Measurements from ENCODE around the gene RGS19.
A peak's percentile ranks its signal among the peaks of the same experiment; 100 is the strongest.

The RGS19 gene

GRCh38 chr20:64035933-64036345, 43.4 kb downstream of the RGS19 start, which contains the start of gene C20orf204:
TSS of gene C20orf204 (plus strand) at chr20:64036182. CDS start at chr20:64036324, 142 bp downstream.
- DNase-seq (ENCODE audit: low read depth in 2 of 2) = no peak

GRCh38 chr20:64035066-64035932, 44.0 kb downstream of the RGS19 start:
- DNase-seq (ENCODE audit: low read depth in 2 of 2) = peak in 1 of 2 donors; percentile 21

- DNase-seq (ENCODE audit: low read depth in 2 of 2) = no peak
Observed at GRCh38 chr20:64033981-64034493, 45.3 kb downstream of the RGS19 start.

GRCh38 chr20:64032706-64033624, 46.4 kb downstream of the RGS19 start:
- no peak for DNase-seq (ENCODE audit: low read depth in 2 of 2)

GRCh38 chr20:64031822-64032314, 47.5 kb downstream of the RGS19 start:
- DNase-seq (ENCODE audit: low read depth in 2 of 2) = no peak

- no peak for DNase-seq (ENCODE audit: low read depth in 2 of 2)
Observed at GRCh38 chr20:64030371-64031134, 48.8 kb downstream of the RGS19 start.

DNA sequence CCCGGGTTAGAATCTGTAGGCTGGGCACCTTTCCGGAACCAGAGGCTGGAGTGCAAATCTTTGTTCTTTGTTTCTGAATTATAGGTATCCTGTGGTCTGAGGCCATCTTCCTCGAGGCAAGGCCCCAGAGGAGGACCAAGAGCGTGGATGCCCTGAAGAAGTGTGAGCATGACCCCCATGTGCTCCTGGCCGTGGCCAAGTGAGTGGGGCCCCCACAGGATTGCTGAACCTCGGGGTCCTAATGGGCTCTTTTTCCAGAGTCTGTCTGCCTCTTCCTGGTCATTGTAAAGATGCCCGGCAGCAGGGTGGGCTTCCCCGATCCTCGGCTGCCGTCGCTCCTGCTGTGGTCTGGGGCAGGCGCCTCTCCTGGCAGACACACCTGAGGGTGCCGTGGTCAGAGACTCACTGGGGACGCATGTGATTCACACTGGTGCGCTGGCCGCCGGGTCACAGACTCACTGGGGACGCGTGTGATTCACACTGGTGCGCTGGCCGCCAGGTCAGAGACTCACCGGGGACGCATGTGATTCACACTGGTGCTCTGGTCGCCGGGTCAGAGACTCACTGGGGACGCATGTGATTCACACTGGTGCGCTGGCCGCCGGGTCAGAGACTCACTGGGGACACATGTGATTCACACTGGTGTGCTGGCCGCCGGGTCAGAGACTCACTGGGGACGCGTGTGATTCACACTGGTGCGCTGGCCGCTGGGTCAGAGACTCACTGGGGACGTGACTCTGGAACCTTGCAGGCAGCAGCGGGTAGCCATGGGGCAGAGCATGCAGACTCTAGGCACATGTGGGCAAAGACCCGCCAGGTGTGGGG, 49.8 kb downstream of the RGS19 start:
- DNase-seq (ENCODE audit: low read depth in 2 of 2) = no peak

GRCh38 chr20:64027981-64028685, 51.2 kb downstream of the RGS19 start:
- DNase-seq (ENCODE audit: low read depth in 2 of 2) = no peak

- DNase-seq (ENCODE audit: low read depth in 2 of 2) = no peak
Observed at GRCh38 chr20:64025826-64026412, 53.4 kb downstream of the RGS19 start.

DNA sequence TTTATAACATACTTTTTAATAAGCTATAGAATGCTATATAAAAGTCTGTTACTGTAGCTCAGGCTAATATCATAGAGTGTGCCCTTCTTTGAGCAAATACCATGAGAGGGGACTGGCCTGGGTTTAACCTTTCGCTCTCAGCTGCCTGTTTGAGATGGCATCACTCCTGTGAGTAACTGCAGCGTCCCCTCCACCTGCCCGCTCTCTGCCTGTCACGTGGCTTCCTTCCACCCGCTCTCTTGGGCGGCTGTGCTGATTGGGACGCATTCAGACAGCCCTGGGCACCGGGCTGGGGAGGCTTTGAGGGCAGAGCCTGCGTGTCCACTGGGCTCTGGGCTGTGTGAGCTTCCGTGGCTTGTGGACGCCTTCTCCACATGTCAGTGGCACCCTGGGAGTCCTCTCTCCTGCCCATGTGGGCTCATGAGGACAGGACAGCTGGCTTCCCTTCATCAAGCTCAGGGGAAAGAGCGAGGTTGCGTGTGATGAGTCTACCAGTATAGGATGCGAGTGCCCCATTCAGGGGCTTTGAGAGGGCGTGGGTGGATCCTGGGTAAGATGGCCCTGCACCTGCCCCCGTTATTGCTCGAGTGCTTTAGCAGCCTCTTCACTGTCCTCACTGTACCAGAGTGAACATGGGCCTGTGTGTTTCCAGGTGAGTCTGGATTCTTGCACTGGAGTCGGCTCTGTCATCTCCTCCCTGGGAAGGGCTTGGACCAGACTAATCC, 54.1 kb downstream of the RGS19 start:
- DNase-seq (ENCODE audit: low read depth in 2 of 2) = no peak

- DNase-seq (ENCODE audit: low read depth in 2 of 2) = no peak
Observed at GRCh38 chr20:64024141-64024990, 55.0 kb downstream of the RGS19 start.

GRCh38 chr20:64023361-64024140, 55.8 kb downstream of the RGS19 start:
- DNase-seq (ENCODE audit: low read depth in 2 of 2) = no peak

Measured in stimulated activated CD8-positive, alpha-beta memory T cell treated with anti-CD3 and anti-CD28 coated beads, Interleukin-7, amount 100 ng/mL, for 4 hours (primary cell).